Left lung (tissue), 14 donors: ENCODE measurements around the gene BRI3BP. TPM values are rescaled to one million over a fixed set of nuclear protein-coding genes. Genes with fewer than 3 reads are reported as not detected.

Experiments
- ATAC-seq: fragments of 200-7000 bp; cut with Tn5 transposase; one replicate; pipeline ENCODE4 v1.9.1; 2020; ENCODE audit warnings: moderate library complexity
- DNase-seq, 4 donors: peaks; one replicate each; pipeline ENCODE4 v3.0.0-alpha.2; 2013 to 2020
- H3K27ac ChIP-seq, 2 donors: fragments of 200-600 bp; sonication (generic) in 1 of 2; one replicate each; pipeline versions ENCODE4 v1.5.0 to v1.8.0; 2020 to 2021
- H3K27me3 ChIP-seq, 2 donors: fragments of 200-600 bp; sonication (generic) in 1 of 2; one replicate each; pipeline versions ENCODE4 v1.5.0 to v1.8.0; 2020 to 2021
- H3K36me3 ChIP-seq, 2 donors: fragments of 200-600 bp; sonication (generic) in 1 of 2; one replicate each; pipeline versions ENCODE4 v1.5.0 to v1.8.0; 2020 to 2021
- H3K4me1 ChIP-seq, 2 donors: fragments of 200-600 bp; one replicate each; pipeline ENCODE4 v1.8.0; 2021
- H3K4me3 ChIP-seq, 2 donors: fragments of 200-600 bp; sonication (generic) in 1 of 2; one replicate each; pipeline versions ENCODE4 v1.5.0 to v1.8.0; 2020 to 2021; ENCODE audit warnings: mild to moderate bottlenecking in 1 of 2
- H3K9me3 ChIP-seq, 2 donors: fragments of 200-600 bp; sonication (generic) in 1 of 2; one replicate each; pipeline versions ENCODE4 v1.5.0 to v1.8.0; 2020 to 2021
- intact Hi-C, 2 donors: fragments of 100-400 bp; cut with DNase I; formaldehyde crosslinking; loops; one replicate each; pipeline versions ENCODE4 v1.11.2 to v1.14.2; 2022
- long read RNA-seq, 12 donors: library from polyadenylated mRNA in 2 of 12; unstranded in 2 of 12; transcript quantifications; one replicate each; pipeline ENCODE4 v2.0.0 and lab custom pipeline, GENCODE V29; 2019 to 2026
- polyA plus RNA-seq, 6 donors: library from polyadenylated mRNA; unstranded; fragments of 120-200 nt; gene quantifications; one replicate each; pipeline ENCODE4 v1.2.1, GENCODE V29; 2013; ENCODE audit not compliant: insufficient read length in 6 of 6
- total RNA-seq, 2 donors: library from RNA; stranded (reverse); fragmentation: NEBNext Ultra II Directional; extraction: Animal tissue kit (Norgen Biotek cat#: 25700); gene quantifications; one replicate each; pipeline ENCODE4 v1.2.1, GENCODE V29; 2021
- TF ChIP-seq, protein P1 (sequence below), 2 donors: fragments of 200-600 bp; sonication (generic) in 1 of 2; IDR thresholded peaks; one replicate each; pipeline versions ENCODE4 v1.5.0 to v1.8.0; 2021; ENCODE audit warnings: antibody characterized with exemption in 2 of 2
- donor health status: DM: no; HTN: yes; CAD: no.
- donor health status: DM: no; HTN: no; CAD: no.

The BRI3BP gene, protein sequence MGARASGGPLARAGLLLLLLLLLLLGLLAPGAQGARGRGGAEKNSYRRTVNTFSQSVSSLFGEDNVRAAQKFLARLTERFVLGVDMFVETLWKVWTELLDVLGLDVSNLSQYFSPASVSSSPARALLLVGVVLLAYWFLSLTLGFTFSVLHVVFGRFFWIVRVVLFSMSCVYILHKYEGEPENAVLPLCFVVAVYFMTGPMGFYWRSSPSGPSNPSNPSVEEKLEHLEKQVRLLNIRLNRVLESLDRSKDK
- total RNA-seq (10 to 100 TPM; 12.2 to 16.3 TPM), polyA plus RNA-seq (1 to 10 TPM; 4.9 to 7.3 (median 6.5) TPM)
- long read RNA-seq, donor 1, full-length matches to known transcripts, result 5 of 10 reads
- long read RNA-seq, donor 1, partial matches to known transcripts, result 5 of 10 reads
- long read RNA-seq, donor 1, other reads (novel, unspliced or antisense), result 0 of 10 reads
- long read RNA-seq, donor 2, full-length matches to known transcripts, result 6 of 6 reads
- long read RNA-seq, donor 2, partial matches to known transcripts, result 0 of 6 reads
- long read RNA-seq, donor 2, other reads (novel, unspliced or antisense), result 0 of 6 reads
- long read RNA-seq, donor 3, full-length matches to known transcripts, result 4 of 4 reads
- long read RNA-seq, donor 3, partial matches to known transcripts, result 0 of 4 reads
- long read RNA-seq, donor 3, other reads (novel, unspliced or antisense), result 0 of 4 reads
- long read RNA-seq, donor 4, full-length matches to known transcripts, result 3 of 9 reads
- long read RNA-seq, donor 4, partial matches to known transcripts, result 4 of 9 reads
- long read RNA-seq, donor 4, other reads (novel, unspliced or antisense), result 2 of 9 reads
- long read RNA-seq, donor 5, full-length matches to known transcripts, result 3 of 3 reads
- long read RNA-seq, donor 5, partial matches to known transcripts, result 0 of 3 reads
- long read RNA-seq, donor 5, other reads (novel, unspliced or antisense), result 0 of 3 reads
- long read RNA-seq, donor 6, full-length matches to known transcripts, result 2 of 2 reads
- long read RNA-seq, donor 6, partial matches to known transcripts, result 0 of 2 reads
- long read RNA-seq, donor 6, other reads (novel, unspliced or antisense), result 0 of 2 reads
- long read RNA-seq, donor 7, full-length matches to known transcripts, result 3 of 3 reads
- long read RNA-seq, donor 7, partial matches to known transcripts, result 0 of 3 reads
- long read RNA-seq, donor 7, other reads (novel, unspliced or antisense), result 0 of 3 reads
- long read RNA-seq, donor 8, full-length matches to known transcripts, result 3 of 12 reads
- long read RNA-seq, donor 8, partial matches to known transcripts, result 9 of 12 reads
- long read RNA-seq, donor 8, other reads (novel, unspliced or antisense), result 0 of 12 reads
- long read RNA-seq, donor 9, result 0 reads
- long read RNA-seq, donor 10, full-length matches to known transcripts, result 17 of 19 reads
- long read RNA-seq, donor 10, partial matches to known transcripts, result 1 of 19 reads
- long read RNA-seq, donor 10, other reads (novel, unspliced or antisense), result 1 of 19 reads
- long read RNA-seq, donor 11, full-length matches to known transcripts, result 1 of 1 reads
- long read RNA-seq, donor 11, partial matches to known transcripts, result 0 of 1 reads
- long read RNA-seq, donor 11, other reads (novel, unspliced or antisense), result 0 of 1 reads
- long read RNA-seq, donor 12, full-length matches to known transcripts, result 3 of 3 reads
- long read RNA-seq, donor 12, partial matches to known transcripts, result 0 of 3 reads
- long read RNA-seq, donor 12, other reads (novel, unspliced or antisense), result 0 of 3 reads

DNA sequence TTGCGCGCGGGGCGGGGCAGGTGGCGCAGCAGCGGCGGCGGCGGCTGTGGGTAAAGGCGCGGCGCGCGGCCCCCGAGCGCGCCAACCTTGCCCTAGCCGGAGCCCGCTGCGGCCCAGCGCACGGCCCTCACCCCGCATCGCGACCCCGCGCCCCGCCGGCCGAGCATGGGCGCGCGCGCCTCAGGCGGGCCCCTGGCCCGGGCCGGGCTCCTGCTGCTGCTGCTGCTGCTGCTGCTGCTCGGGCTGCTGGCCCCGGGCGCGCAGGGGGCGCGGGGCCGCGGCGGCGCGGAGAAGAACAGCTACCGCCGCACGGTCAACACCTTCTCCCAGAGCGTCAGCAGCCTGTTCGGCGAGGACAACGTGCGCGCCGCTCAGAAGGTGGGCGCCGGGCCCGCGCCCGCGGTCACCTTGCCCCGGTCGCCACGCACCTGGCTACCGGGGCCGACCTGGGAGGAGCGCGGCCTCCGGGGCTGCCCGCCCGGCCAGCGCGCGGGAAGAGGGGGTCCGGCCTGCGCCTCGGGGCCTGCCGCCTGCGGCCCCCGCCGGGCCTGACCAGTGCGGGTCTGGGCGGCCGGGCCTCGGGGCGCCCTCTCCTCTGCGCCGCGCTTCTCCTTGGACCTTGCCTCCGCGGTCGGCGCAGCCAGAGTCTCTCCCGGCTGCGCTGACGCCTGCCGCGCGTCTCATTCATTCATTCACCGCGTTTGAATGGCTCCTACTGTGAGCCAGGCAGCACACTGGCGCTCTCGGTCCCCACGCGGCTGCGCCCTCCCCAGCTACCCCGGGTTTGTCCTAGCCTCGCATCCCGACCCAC lies at the start of gene BRI3BP:
TSS of gene BRI3BP (plus strand) at position 20 of the 811 bp plus-strand sequence. CDS start at position 166, 146 bp downstream.
- intact Hi-C loops, result no loop called here
- no peaks in the 10 kb centered on the region for H3K27me3 ChIP-seq
- peaks cover 0 to 41% of the 10 kb centered on the region in 2 donors for H3K4me1 ChIP-seq
- TF ChIP-seq, protein P1, sequence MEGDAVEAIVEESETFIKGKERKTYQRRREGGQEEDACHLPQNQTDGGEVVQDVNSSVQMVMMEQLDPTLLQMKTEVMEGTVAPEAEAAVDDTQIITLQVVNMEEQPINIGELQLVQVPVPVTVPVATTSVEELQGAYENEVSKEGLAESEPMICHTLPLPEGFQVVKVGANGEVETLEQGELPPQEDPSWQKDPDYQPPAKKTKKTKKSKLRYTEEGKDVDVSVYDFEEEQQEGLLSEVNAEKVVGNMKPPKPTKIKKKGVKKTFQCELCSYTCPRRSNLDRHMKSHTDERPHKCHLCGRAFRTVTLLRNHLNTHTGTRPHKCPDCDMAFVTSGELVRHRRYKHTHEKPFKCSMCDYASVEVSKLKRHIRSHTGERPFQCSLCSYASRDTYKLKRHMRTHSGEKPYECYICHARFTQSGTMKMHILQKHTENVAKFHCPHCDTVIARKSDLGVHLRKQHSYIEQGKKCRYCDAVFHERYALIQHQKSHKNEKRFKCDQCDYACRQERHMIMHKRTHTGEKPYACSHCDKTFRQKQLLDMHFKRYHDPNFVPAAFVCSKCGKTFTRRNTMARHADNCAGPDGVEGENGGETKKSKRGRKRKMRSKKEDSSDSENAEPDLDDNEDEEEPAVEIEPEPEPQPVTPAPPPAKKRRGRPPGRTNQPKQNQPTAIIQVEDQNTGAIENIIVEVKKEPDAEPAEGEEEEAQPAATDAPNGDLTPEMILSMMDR (IDR thresholded peaks at IDR 0.05), result no peak
- H3K27ac ChIP-seq, result peak within 1 kb of the TSS; percentile 44 to 61
- ATAC-seq (peak; percentile 45), DNase-seq (peak; percentile 36 to 95 (median 58))
- no peaks in the 10 kb centered on the region for H3K36me3 ChIP-seq
- H3K9me3 ChIP-seq, result no peaks in the 10 kb centered on the region
- peak within 1 kb of the TSS; percentile 51 to 63 for H3K4me3 ChIP-seq

DNA sequence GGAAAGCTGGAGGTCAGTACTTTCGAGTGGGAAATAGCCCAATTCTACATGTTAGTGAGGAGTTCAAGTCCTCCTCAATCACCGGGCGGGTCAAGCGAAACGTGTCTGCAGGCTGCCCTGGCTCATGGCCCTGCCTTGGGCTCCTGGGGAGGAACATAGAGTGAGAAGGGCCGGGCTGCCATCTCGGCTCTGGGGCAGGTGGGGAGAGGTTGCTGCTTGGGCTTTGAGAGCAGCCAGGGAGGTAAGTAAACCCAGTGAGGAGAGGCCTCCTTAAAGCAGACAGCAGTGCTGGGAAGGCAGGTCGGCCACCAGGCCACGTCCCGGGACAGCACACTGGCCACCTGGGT lies 47.0 kb upstream of the BRI3BP start:
- intact Hi-C loops, result no loop called here
- H3K36me3 ChIP-seq, result peaks cover 0 to 55% of the 10 kb centered on the region in 2 donors

DNA sequence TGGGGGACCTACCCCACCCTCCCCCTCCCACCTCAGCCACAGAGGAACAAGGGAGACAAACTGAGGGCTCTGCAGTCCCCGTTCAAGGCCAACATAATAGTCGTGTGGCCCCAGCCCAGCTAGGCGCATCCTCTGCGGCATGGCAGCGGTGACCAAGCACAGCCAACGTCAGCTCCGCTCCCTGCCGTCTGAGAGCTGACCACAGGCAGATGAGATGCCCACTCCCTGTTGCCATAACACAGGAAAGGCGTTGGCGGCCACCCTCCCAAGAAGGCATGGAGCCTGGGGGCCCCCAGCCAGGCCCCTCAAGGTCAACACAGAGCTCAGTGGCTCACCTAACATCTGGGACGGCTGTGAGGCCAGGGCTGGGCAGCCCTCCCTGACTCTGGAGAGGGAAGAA lies 46.4 kb upstream of the BRI3BP start:
- TF ChIP-seq, protein P1 (IDR thresholded peaks at IDR 0.05), result no peak
- Histone ChIP-seq H3K27me3 (no peaks in the 10 kb centered on the region), H3K9me3 (no peaks in the 10 kb centered on the region), H3K27ac (no peak overlapping the region), H3K4me1 (no peaks in the 10 kb centered on the region), H3K4me3 (no peak overlapping the region), H3K36me3 (peaks cover 0 to 61% of the 10 kb centered on the region in 2 donors)
- intact Hi-C loops, result no loop called here
- ATAC-seq, result no peak
- DNase-seq, result peak in 1 of 4 donors; percentile 54

More for the DNA sequence above, 47.0 kb upstream of the BRI3BP start:
- peaks cover 0 to under 1% of the 10 kb centered on the region in 2 donors for H3K4me1 ChIP-seq
- ATAC-seq (no peak), DNase-seq (peak in 1 of 4 donors; percentile 71)
- no peak overlapping the region for H3K27ac ChIP-seq
- no peaks in the 10 kb centered on the region for H3K9me3 ChIP-seq
- H3K4me3 ChIP-seq, result no peak overlapping the region
- TF ChIP-seq, protein P1 (IDR thresholded peaks at IDR 0.05), result no peak
- H3K27me3 ChIP-seq, result no peaks in the 10 kb centered on the region
